Mucosa of descending colon (tissue), 3 donors: Measurements from ENCODE around the gene PSTPIP2. TPM values are rescaled to one million over a fixed set of nuclear protein-coding genes. Genes with fewer than 3 reads are reported as not detected.
"Not testable (repeated sequence)": the region's sequence is repeated elsewhere in the genome, so short reads cannot be mapped to it uniquely, and the experiment has no call there.

Experiments
- ATAC-seq: fragments of 200-7000 bp; cut with Tn5 transposase; one replicate; pipeline ENCODE4 v1.9.1; 2020; ENCODE audit warnings: mild to moderate bottlenecking, moderate library complexity
- DNase-seq, 3 donors: peaks; one replicate each; pipeline ENCODE4 v3.0.0-alpha.2; 2020
- H3K36me3 ChIP-seq: fragments of 200-600 bp; one replicate; pipeline ENCODE4 v1.8.0; 2021; ENCODE audit warnings: low read depth, mild to moderate bottlenecking
- H3K4me1 ChIP-seq: fragments of 200-600 bp; one replicate; pipeline ENCODE4 v1.8.0; 2021; ENCODE audit warnings: low read depth, mild to moderate bottlenecking
- H3K4me3 ChIP-seq: fragments of 200-600 bp; one replicate; pipeline ENCODE4 v1.8.0; 2021; ENCODE audit warnings: mild to moderate bottlenecking
- H3K9me3 ChIP-seq: fragments of 200-600 bp; one replicate; pipeline ENCODE4 v1.8.0; 2021; ENCODE audit warnings: mild to moderate bottlenecking
- CTCF ChIP-seq: fragments of 200-600 bp; IDR thresholded peaks from one replicate; pipeline ENCODE4 v1.8.0; 2022; ENCODE audit warnings: antibody characterized with exemption, mild to moderate bottlenecking
- intact Hi-C, 2 donors: fragments of 100-400 bp; cut with DNase I in 1 of 2; cut with micrococcal nuclease in 1 of 2; formaldehyde crosslinking; loops; one replicate each; pipeline versions ENCODE4 v1.11.0 to v1.11.1; 2022; cut with DNase I, micrococcal nuclease
- total RNA-seq, 3 donors: library from RNA; stranded (reverse); fragmentation: NEBNext Ultra II Directional in 2 of 3; extraction: Animal tissue kit (Norgen Biotek cat#: 25700) in 2 of 3; gene quantifications; one replicate each; pipeline versions ENCODE4 v1.2.1 to v1.2.4, GENCODE V29; 2021 to 2023
- donor health status: DM: no; HTN: no; CAD: no; lungs with moderate emphysema.
- donor health status: DM: no; HTN: no; CAD: no.
- donor health status: DM: no; HTN: yes; CAD: no.

PSTPIP2 gene
- total RNA-seq, 3 donors from 2014 or later = 2.9 to 9.4 (median 9.0) TPM

- intact Hi-C loops = no loop called here
- ATAC-seq (no peak), DNase-seq (no peak)
- H3K4me1 ChIP-seq = peaks cover 4% of the 10 kb centered on the region
- H3K9me3 ChIP-seq = no peaks in the 10 kb centered on the region
- TF ChIP-seq CTCF = no peak
- no peak overlapping the region for H3K4me3 ChIP-seq
- no peaks in the 10 kb centered on the region for H3K36me3 ChIP-seq
These were observed 23.4 kb downstream of the PSTPIP2 start for GRCh38 chr18:46048641-46049040.

- H3K4me3 ChIP-seq, DNase-seq, H3K9me3 ChIP-seq, ATAC-seq, intact Hi-C loops, H3K36me3 ChIP-seq, H3K4me1 ChIP-seq: not testable (repeated sequence)
These were observed 24.7 kb downstream of the PSTPIP2 start for GRCh38 chr18:46047369-46047768.

- ATAC-seq (no peak), DNase-seq (no peak)
- Histone ChIP-seq H3K4me3 (no peak overlapping the region), H3K36me3 (no peaks in the 10 kb centered on the region), H3K9me3 (no peaks in the 10 kb centered on the region), H3K4me1 (peaks cover 3% of the 10 kb centered on the region)
- TF ChIP-seq CTCF = no peak
- intact Hi-C loops = no loop called here
These were observed 25.4 kb downstream of the PSTPIP2 start for GRCh38 chr18:46046688-46047087.

GRCh38 chr18:46046126-46046525, 25.9 kb downstream of the PSTPIP2 start:
- Histone ChIP-seq H3K4me1 (no peaks in the 10 kb centered on the region), H3K4me3 (no peak overlapping the region), H3K36me3 (no peaks in the 10 kb centered on the region), H3K9me3 (no peaks in the 10 kb centered on the region)
- DNase-seq (no peak), ATAC-seq (no peak)
- intact Hi-C loops = no loop called here
- TF ChIP-seq CTCF = no peak

- Histone ChIP-seq H3K4me3 (no peak overlapping the region), H3K4me1 (no peaks in the 10 kb centered on the region), H3K36me3 (no peaks in the 10 kb centered on the region), H3K9me3 (no peaks in the 10 kb centered on the region)
- intact Hi-C loops = no loop called here
- no peak for DNase-seq
- no peak for ATAC-seq
- TF ChIP-seq CTCF = no peak
These were observed 29.4 kb downstream of the PSTPIP2 start for GRCh38 chr18:46042571-46043123.

GRCh38 chr18:46040747-46041104, 31.3 kb downstream of the PSTPIP2 start:
- ATAC-seq (no peak), DNase-seq (no peak)
- Histone ChIP-seq H3K36me3 (no peaks in the 10 kb centered on the region), H3K4me1 (no peaks in the 10 kb centered on the region), H3K9me3 (no peaks in the 10 kb centered on the region), H3K4me3 (no peak overlapping the region)
- intact Hi-C loops = no loop called here
- TF ChIP-seq CTCF = no peak
